K562 (cell line): ENCODE data around the gene PBOV1. TPM values are rescaled to one million over a fixed set of nuclear protein-coding genes. Genes with fewer than 3 reads are reported as not detected.

ENCODE experiments used
- CREB5 ChIP-seq: fragments of 250-450 bp; sonication (Bioruptor Pico); IDR thresholded peaks from 2 replicates; pipeline ENCODE4 v1.5.0; 2020; ENCODE audit warnings: mild to moderate bottlenecking
- POLR2H ChIP-seq: IDR thresholded peaks from 2 replicates; pipeline ENCODE4 v1.6.1; 2016; ENCODE audit warnings: missing genetic modification characterization, low read depth, mild to moderate bottlenecking, control low read depth, missing compliant biosample characterization, moderate library complexity
- STAT6 ChIP-seq: sonication (generic); formaldehyde crosslinking; IDR thresholded peaks from 2 replicates; pipeline ENCODE4 v1.8.1; 2023; ENCODE audit warnings: mild to moderate bottlenecking, missing genetic modification reagents
- TFAP4 ChIP-seq: sonication (generic); formaldehyde crosslinking; IDR thresholded peaks from 2 replicates; pipeline ENCODE4 v1.8.0; 2022; ENCODE audit warnings: missing genetic modification reagents, mild to moderate bottlenecking, moderate library complexity, borderline replicate concordance
- ZNF512 ChIP-seq: IDR thresholded peaks from 2 replicates; pipeline ENCODE4 v1.6.1; 2016; ENCODE audit warnings: missing genetic modification characterization, missing compliant biosample characterization
- polyA plus RNA-seq, 8 experiments: library from polyadenylated mRNA; depleted of rRNA in 4 of 8; stranded (reverse) in 5 of 8; unstranded in 3 of 8; fragments of >200 nt; fragmentation: Nextera tagmentation in 2 of 8; fragmentation: Illumina TruSeq in 1 of 8; extraction: Ambion mirVana in 2 of 8; extraction: Trizol in 1 of 8; gene quantifications; 2 replicates each; pipeline versions ENCODE4 v1.2.1 to v1.2.3, GENCODE V29; 2011 to 2014; ENCODE audit warnings: inconsistent platforms in 1 of 8, missing spikeins in 1 of 8
- total RNA-seq, 7 experiments: library from RNA; depleted of rRNA in 6 of 7; stranded (reverse); fragments of >200 nt in 6 of 7; fragmentation: Illumina TruSeq in 2 of 7; extraction: Trizol in 2 of 7; gene quantifications; 2 replicates each; pipeline versions ENCODE4 v1.2.1 to v1.2.3, GENCODE V29; 2011 to 2021; ENCODE audit warnings: low replicate concordance in 1 of 7

PBOV1 gene
- total and polyA plus RNA-seq, 9 of the 15 experiments (the other 6 are each of a cell fraction or from before 2014, with no cell fraction given): not detected

GRCh38 chr6:138248878-138249277 is 30.6 kb upstream of the PBOV1 start (continued):
- TF ChIP-seq CREB5 (CRISPR knock-in tag): no peak
- no peak for TF ChIP-seq STAT6 (CRISPR knock-in tag)
- no peak for TF ChIP-seq ZNF512 (tag)
- TF ChIP-seq TFAP4: no peak
- no peak for TF ChIP-seq POLR2H (tag)
